Measurements from ENCODE around the gene OMA1.
"Not testable (repeated sequence)": the region's sequence is repeated elsewhere in the genome, so short reads cannot be mapped to it uniquely, and the experiment has no call there.

OMA1 gene

GRCh38 chr1:58528518-58528917, 18.0 kb downstream of the OMA1 start:
- no peak for DNase-seq (ENCODE audit: low read depth in 2 of 2)

- no peak for DNase-seq (ENCODE audit: low read depth in 2 of 2)
These were observed 22.1 kb downstream of the OMA1 start for GRCh38 chr1:58524353-58524945.

GRCh38 chr1:58515794-58516401, 30.6 kb downstream of the OMA1 start:
- DNase-seq (ENCODE audit: low read depth in 2 of 2): no peak

- no peak for DNase-seq (ENCODE audit: low read depth in 2 of 2)
These were observed 32.6 kb downstream of the OMA1 start for GRCh38 chr1:58513956-58514355.

- DNase-seq (ENCODE audit: low read depth in 2 of 2): no peak
These were observed 37.9 kb downstream of the OMA1 start for GRCh38 chr1:58508629-58509028.

- DNase-seq (ENCODE audit: low read depth in 2 of 2): no peak
These were observed 41.2 kb downstream of the OMA1 start for GRCh38 chr1:58505286-58505685.

GRCh38 chr1:58502519-58502918, 44.0 kb downstream of the OMA1 start:
- DNase-seq (ENCODE audit: low read depth in 2 of 2): no peak

GRCh38 chr1:58500043-58500442, 46.5 kb downstream of the OMA1 start:
- DNase-seq (ENCODE audit: low read depth in 2 of 2): no peak

- DNase-seq (ENCODE audit: low read depth in 2 of 2): no peak
These were observed 49.0 kb downstream of the OMA1 start for GRCh38 chr1:58497499-58497898.

- DNase-seq (ENCODE audit: low read depth in 2 of 2): no peak
These were observed 50.5 kb downstream of the OMA1 start for GRCh38 chr1:58496042-58496441.

GRCh38 chr1:58488914-58489313, 57.6 kb downstream of the OMA1 start:
- DNase-seq (ENCODE audit: low read depth in 2 of 2): not testable (repeated sequence)

GRCh38 chr1:58487002-58487401, 59.5 kb downstream of the OMA1 start:
- DNase-seq (ENCODE audit: low read depth in 2 of 2): no peak

GRCh38 chr1:58481962-58482361, 64.6 kb downstream of the OMA1 start:
- no peak for DNase-seq (ENCODE audit: low read depth in 2 of 2)

GRCh38 chr1:58480191-58480590, 66.3 kb downstream of the OMA1 start:
- DNase-seq (ENCODE audit: low read depth in 2 of 2): no peak

- DNase-seq (ENCODE audit: low read depth in 2 of 2): no peak
These were observed 69.1 kb downstream of the OMA1 start for GRCh38 chr1:58477390-58477789.

- DNase-seq (ENCODE audit: low read depth in 2 of 2): no peak
These were observed 70.3 kb downstream of the OMA1 start for GRCh38 chr1:58476179-58476578.

- DNase-seq (ENCODE audit: low read depth in 2 of 2): no peak
These were observed 77.0 kb downstream of the OMA1 start for GRCh38 chr1:58469476-58469875.

- DNase-seq (ENCODE audit: low read depth in 2 of 2): no peak
These were observed 77.5 kb downstream of the OMA1 start for GRCh38 chr1:58469016-58469415.

GRCh38 chr1:58468612-58469011, 77.9 kb downstream of the OMA1 start:
- DNase-seq (ENCODE audit: low read depth in 2 of 2): no peak

GRCh38 chr1:58466630-58467241, 79.8 kb downstream of the OMA1 start:
- DNase-seq (ENCODE audit: low read depth in 2 of 2): no peak

- DNase-seq (ENCODE audit: low read depth in 2 of 2): no peak
These were observed 80.5 kb downstream of the OMA1 start for GRCh38 chr1:58465825-58466629.

- DNase-seq (ENCODE audit: low read depth in 2 of 2): no peak
These were observed 81.3 kb downstream of the OMA1 start for GRCh38 chr1:58465176-58465575.

- no peak for DNase-seq (ENCODE audit: low read depth in 2 of 2)
These were observed 86.1 kb downstream of the OMA1 start for GRCh38 chr1:58460469-58460868.

Data from stimulated activated CD8-positive, alpha-beta memory T cell treated with anti-CD3 and anti-CD28 coated beads, Interleukin-2, amount 100 ng/mL, for 1 hour (primary cell).